Heart left ventricle (tissue), 16 donors: ENCODE data around the gene PHGDH. TPM values are rescaled to one million over a fixed set of nuclear protein-coding genes. Genes with fewer than 3 reads are reported as not detected.

Source experiments
- ATAC-seq, 4 donors: fragments of 200-7000 bp; cut with Tn5 transposase; one replicate each; pipeline ENCODE4 v1.9.1; 2020 to 2022; ENCODE audit warnings: moderate library complexity in 4 of 4, mild to moderate bottlenecking in 3 of 4, moderate number of reproducible peaks in 1 of 4
- DNase-seq, 5 donors: peaks; one replicate each; pipeline ENCODE4 v3.0.0-alpha.2; 2020
- H3K27ac ChIP-seq, 12 donors: fragments of 200-600 bp; sonication (generic) in 4 of 12; one replicate each; pipeline versions ENCODE4 v1.5.0 to v1.8.0; 2016 to 2022; ENCODE audit warnings: mild to moderate bottlenecking in 2 of 12
- H3K27me3 ChIP-seq, 9 donors: fragments of 200-600 bp; sonication (generic) in 2 of 9; one replicate each; pipeline versions ENCODE4 v1.5.1 to v1.8.0; 2016 to 2022; ENCODE audit warnings: mild to moderate bottlenecking in 3 of 9
- H3K36me3 ChIP-seq, 9 donors: fragments of 200-600 bp; sonication (generic) in 2 of 9; one replicate each; pipeline versions ENCODE4 v1.5.0 to v1.8.0; 2018 to 2022; ENCODE audit warnings: mild to moderate bottlenecking in 2 of 9
- H3K4me1 ChIP-seq, 12 donors: fragments of 200-600 bp; sonication (generic) in 4 of 12; one replicate each; pipeline versions ENCODE4 v1.5.0 to v1.8.0; 2016 to 2022; ENCODE audit warnings: mild to moderate bottlenecking in 3 of 12
- H3K4me3 ChIP-seq, 12 donors: fragments of 200-600 bp; sonication (generic) in 4 of 12; one replicate each; pipeline versions ENCODE4 v1.5.0 to v1.8.0; 2017 to 2022; ENCODE audit warnings: mild to moderate bottlenecking in 9 of 12, moderate library complexity in 4 of 12
- H3K9me3 ChIP-seq, 12 donors: fragments of 200-600 bp; sonication (generic) in 4 of 12; one replicate each; pipeline versions ENCODE4 v1.5.0 to v1.8.0; 2016 to 2022; ENCODE audit warnings: mild to moderate bottlenecking in 1 of 12
- CTCF ChIP-seq, 12 donors: fragments of 200-600 bp; sonication (generic) in 4 of 12; IDR thresholded peaks; one replicate each; pipeline versions ENCODE4 v1.5.0 to v1.8.0; 2018 to 2022; ENCODE audit warnings: antibody characterized with exemption in 12 of 12, mild to moderate bottlenecking in 5 of 12
- POLR2A ChIP-seq, 2 donors: fragments of 450-650 bp; IDR thresholded peaks; one replicate each; pipeline ENCODE4 v1.6.1; 2017; ENCODE audit warnings: antibody characterized with exemption in 2 of 2, mild to moderate bottlenecking in 2 of 2, moderate library complexity in 2 of 2
- WGBS, 4 donors: extraction: QIAGEN DNeasy Blood & Tissue Kit in 2 of 4; methylation state at CpG; one replicate each; pipeline versions ENCODE4 v1.1.5 to v1.1.7; 2013 to 2018; 5-methylcytosine and 5-hydroxymethylcytosine counted together
- intact Hi-C, 10 donors: fragments of 100-400 bp; cut with DNase I; formaldehyde crosslinking; loops; one replicate each; pipeline versions ENCODE4 v1.11.1 to v1.14.2; 2022
- polyA plus RNA-seq, 2 donors: library from polyadenylated mRNA; stranded (reverse); fragments of 200-250 nt; gene quantifications; one replicate each; pipeline ENCODE4 v1.2.3, GENCODE V29; 2013
- total RNA-seq, 9 donors: library from RNA; depleted of rRNA in 2 of 9; stranded (reverse); fragments of >200 nt in 2 of 9; fragmentation: NEBNext Ultra II Directional in 3 of 9; extraction: Animal tissue kit (Norgen Biotek cat#: 25700) in 3 of 9; gene quantifications; one replicate each; pipeline versions ENCODE4 v1.1.0 to v1.2.4, GENCODE V29; 2016 to 2023
- donor health status: ischemic (EF 13 %, LVEDD 7.1; RV severe dilation, severe dysfunction).
- donor health status: healthy with polysubstance abuse.
- donor health status: DM: no; HTN: yes; CAD: no.
- donor health status: DM: no; HTN: no; CAD: no.
- donor health status: ischemic (EF 25% LVEDD 6.9; RV normal size, moderate dysfunction).
- donor health status: ischemic (EF 25% LVEDD 5.7; RV mildly dilated, moderate dysfunction).
- donor health status: healthy.
- donor health status: DM: yes; HTN: yes; CAD: no.
- donor health status: ischemic (EF 35%, LVEDD 5.7; RV mildly dilated, moderate dysfunction).
- donor health status: nonischemic (EF 11% LVEDD 7.7; RV severe dilation, severe dysfunction).
- donor health status: DM: yes; HTN: yes; CAD: no.
- donor health status: PGD.
- donor health status: ischemic (EF 29% LVEDD 5.4; RV normal size, mild dysfunction).
- donor health status: nonischemic (EF 23%, LVEDD 6.1; RV moderate dilation, normal function).

The PHGDH gene
- total and polyA plus RNA-seq, 11 donors, result 2.8 to 39.6 (median 5.2) TPM

GRCh38 chr1:119675349-119676345 lies 36.1 kb upstream of the PHGDH start:
- DNase-seq, result peak in 4 of 5 donors; percentile 74 to 83 (median 80)
- H3K36me3 ChIP-seq, result no peaks in the 10 kb centered on the region
- H3K4me3 ChIP-seq, result peak overlapping the region in 11 of 12 donors; percentile 7 to 62 (median 45)
- intact Hi-C loops, result loop anchor here in 4 of 10 donors (1.0 to 5.0 kb wide), 5 partner anchors 61 to 128 kb away; no protein-coding TSS in a partner anchor
- ATAC-seq, result peak; percentile 61 to 87 (median 80)
- peak; percentile 74 to 93 (median 86) for TF ChIP-seq CTCF (IDR thresholded peaks at IDR 0.05)
- TF ChIP-seq POLR2A (IDR thresholded peaks at IDR 0.05), result no peak
- no peaks in the 10 kb centered on the region for H3K9me3 ChIP-seq
- 19 to 23% (median 20%) methylated on average over 16 of the region's 16 CpGs for WGBS, 4 donors
- H3K27ac ChIP-seq, result peak overlapping the region in 5 of 12 donors; percentile 6 to 70 (median 47)
- peaks cover 0 to 21% (median 8%) of the 10 kb centered on the region in 12 donors for H3K4me1 ChIP-seq
- H3K27me3 ChIP-seq, result no peaks in the 10 kb centered on the region

GRCh38 chr1:119676571-119677206 lies 35.0 kb upstream of the PHGDH start:
- DNase-seq, result peak in 1 of 5 donors; percentile 34
- intact Hi-C loops, result loop anchor here in 1 of 10 donors (5.0 kb wide), 1 partner anchor 129 kb away; no protein-coding TSS in a partner anchor

GRCh38 chr1:119679223-119679622 lies 32.5 kb upstream of the PHGDH start:
- ATAC-seq, result no peak
- 87 to 100% (median 94%) methylated on average over 1 of the region's 1 CpG for WGBS, 4 donors
- intact Hi-C loops, result loop anchor here in 1 of 10 donors (5.0 kb wide), 1 partner anchor 132 kb away; no protein-coding TSS in a partner anchor

More at GRCh38 chr1:119676571-119677206, 35.0 kb upstream of the PHGDH start:
- TF ChIP-seq CTCF (IDR thresholded peaks at IDR 0.05) (peak in 3 of 12 donors; percentile 13 to 15 (median 13)), POLR2A (IDR thresholded peaks at IDR 0.05) (no peak)
- WGBS, 4 donors, result 87 to 95% (median 89%) methylated on average over 8 of the region's 8 CpGs
- ATAC-seq, result peak in 2 of 4 donors; percentile 33 to 60
- H3K27ac ChIP-seq, result no peak overlapping the region
- H3K4me1 ChIP-seq, result peaks cover 0 to 21% (median 8%) of the 10 kb centered on the region in 12 donors
- H3K9me3 ChIP-seq, result no peaks in the 10 kb centered on the region
- no peak overlapping the region for H3K4me3 ChIP-seq
- no peaks in the 10 kb centered on the region for H3K36me3 ChIP-seq
- H3K27me3 ChIP-seq, result no peaks in the 10 kb centered on the region

More at GRCh38 chr1:119679223-119679622, 32.5 kb upstream of the PHGDH start:
- no peaks in the 10 kb centered on the region for H3K36me3 ChIP-seq
- DNase-seq, result no peak
- H3K9me3 ChIP-seq, result no peaks in the 10 kb centered on the region
- H3K27me3 ChIP-seq, result no peaks in the 10 kb centered on the region
- peaks cover 0 to 13% (median 6%) of the 10 kb centered on the region in 12 donors for H3K4me1 ChIP-seq
- TF ChIP-seq CTCF (IDR thresholded peaks at IDR 0.05) (no peak), POLR2A (IDR thresholded peaks at IDR 0.05) (no peak)
- H3K27ac ChIP-seq, result no peak overlapping the region
- H3K4me3 ChIP-seq, result no peak overlapping the region
